Lower lobe of right lung (tissue), 2 donors: ENCODE results near the gene TRAK1. TPM values are rescaled to one million over a fixed set of nuclear protein-coding genes. Genes with fewer than 3 reads are reported as not detected.

Experiments used
- ATAC-seq, 2 donors: fragments of 200-7000 bp; cut with Tn5 transposase; one replicate each; pipeline ENCODE4 v1.9.1; 2020 to 2022; ENCODE audit warnings: mild to moderate bottlenecking in 2 of 2, moderate library complexity in 2 of 2
- DNase-seq: peaks from one replicate; pipeline ENCODE4 v3.0.0-alpha.2; 2020
- H3K27ac ChIP-seq: fragments of 200-600 bp; one replicate; pipeline ENCODE4 v1.8.0; 2022
- H3K27me3 ChIP-seq: fragments of 200-600 bp; one replicate; pipeline ENCODE4 v1.8.0; 2022; ENCODE audit warnings: low read depth
- H3K36me3 ChIP-seq: fragments of 200-600 bp; one replicate; pipeline ENCODE4 v1.8.0; 2022; ENCODE audit warnings: mild to moderate bottlenecking
- H3K4me1 ChIP-seq: fragments of 200-600 bp; one replicate; pipeline ENCODE4 v1.8.0; 2022
- H3K4me3 ChIP-seq: fragments of 200-600 bp; one replicate; pipeline ENCODE4 v1.8.0; 2022; ENCODE audit warnings: mild to moderate bottlenecking
- H3K9me3 ChIP-seq: fragments of 200-600 bp; one replicate; pipeline ENCODE4 v1.8.0; 2022
- CTCF ChIP-seq: fragments of 200-600 bp; IDR thresholded peaks from one replicate; pipeline ENCODE4 v1.8.0; 2022; ENCODE audit warnings: antibody characterized with exemption, mild to moderate bottlenecking
- intact Hi-C: fragments of 100-400 bp; cut with DNase I; formaldehyde crosslinking; loops from one replicate; pipeline ENCODE4 v1.11.0; 2022
- total RNA-seq: library from RNA; stranded (reverse); fragmentation: NEBNext Ultra II Directional; extraction: Animal tissue kit (Norgen Biotek cat#: 25700); gene quantifications from one replicate; pipeline ENCODE4 v1.2.1, GENCODE V29; 2021
- donor health status: DM: no; HTN: yes; CAD: no; lungs with severe emphysema.

Gene TRAK1
- total RNA-seq, 1 donor from 2014 or later, result 50.6 TPM

GRCh38 chr3:42161050-42161935 lies 70.1 kb downstream of the TRAK1 start:
- TF ChIP-seq CTCF, result no peak
- ATAC-seq (no peak), DNase-seq (no peak)
- H3K36me3 ChIP-seq, result no peaks in the 10 kb centered on the region
- intact Hi-C loops, result no loop called here
- no peaks in the 10 kb centered on the region for H3K27me3 ChIP-seq
- H3K27ac ChIP-seq, result peak overlapping the region; percentile 68
- H3K4me1 ChIP-seq, result peaks cover 59% of the 10 kb centered on the region
- H3K4me3 ChIP-seq, result peak overlapping the region; percentile 42
- H3K9me3 ChIP-seq, result no peaks in the 10 kb centered on the region

GRCh38 chr3:42162462-42162861 lies 71.3 kb downstream of the TRAK1 start:
- H3K9me3 ChIP-seq, result no peaks in the 10 kb centered on the region
- no peak for DNase-seq
- H3K27me3 ChIP-seq, result no peaks in the 10 kb centered on the region
- no peak overlapping the region for H3K27ac ChIP-seq
- no peak for ATAC-seq
- H3K36me3 ChIP-seq, result no peaks in the 10 kb centered on the region
- TF ChIP-seq CTCF, result no peak
- H3K4me1 ChIP-seq, result peaks cover 59% of the 10 kb centered on the region
- intact Hi-C loops, result no loop called here
- no peak overlapping the region for H3K4me3 ChIP-seq

GRCh38 chr3:42163622-42164244 lies 72.6 kb downstream of the TRAK1 start:
- ATAC-seq, result no peak
- TF ChIP-seq CTCF, result no peak
- Histone ChIP-seq H3K4me3 (no peak overlapping the region), H3K36me3 (no peaks in the 10 kb centered on the region), H3K27me3 (no peaks in the 10 kb centered on the region), H3K4me1 (peaks cover 58% of the 10 kb centered on the region), H3K9me3 (no peaks in the 10 kb centered on the region), H3K27ac (peak overlapping the region; percentile 14)
- no peak for DNase-seq
- intact Hi-C loops, result no loop called here

GRCh38 chr3:42164656-42165055 lies 73.5 kb downstream of the TRAK1 start:
- H3K27ac ChIP-seq, result peak overlapping the region; percentile 14
- no peaks in the 10 kb centered on the region for H3K27me3 ChIP-seq
- DNase-seq, result no peak
- no peaks in the 10 kb centered on the region for H3K36me3 ChIP-seq
- peaks cover 49% of the 10 kb centered on the region for H3K4me1 ChIP-seq
- ATAC-seq, result no peak
- no peaks in the 10 kb centered on the region for H3K9me3 ChIP-seq
- intact Hi-C loops, result no loop called here
- H3K4me3 ChIP-seq, result no peak overlapping the region
- no peak for TF ChIP-seq CTCF

- Histone ChIP-seq H3K4me1 (peaks cover 43% of the 10 kb centered on the region), H3K4me3 (no peak overlapping the region), H3K27me3 (no peaks in the 10 kb centered on the region), H3K27ac (no peak overlapping the region), H3K9me3 (no peaks in the 10 kb centered on the region), H3K36me3 (no peaks in the 10 kb centered on the region)
- intact Hi-C loops, result no loop called here
- no peak for ATAC-seq
- no peak for TF ChIP-seq CTCF
- DNase-seq, result no peak
Observed at GRCh38 chr3:42165211-42165610, 74.1 kb downstream of the TRAK1 start.
